Psoas muscle (tissue), 8 donors: ENCODE measurements around the gene SP4. TPM values are rescaled to one million over a fixed set of nuclear protein-coding genes. Genes with fewer than 3 reads are reported as not detected.

Source experiments
- ATAC-seq, 4 donors: fragments of 200-7000 bp; cut with Tn5 transposase; one replicate each; pipeline ENCODE4 v1.9.1; 2020; ENCODE audit warnings: moderate library complexity in 3 of 4, mild to moderate bottlenecking in 2 of 4
- DNase-seq, 2 donors: peaks; one replicate each; pipeline ENCODE4 v3.0.0-alpha.2; 2020
- H3K27ac ChIP-seq: fragments of 200-600 bp; one replicate; pipeline ENCODE4 v1.8.0; 2022
- H3K27me3 ChIP-seq, 3 donors: fragments of 200-600 bp in 1 of 3; one replicate each; pipeline versions ENCODE4 v1.6.1 to v1.8.0; 2013 to 2022; ENCODE audit warnings: low read length in 2 of 3, mild to moderate bottlenecking in 2 of 3, moderate library complexity in 1 of 3; ENCODE audit not compliant: insufficient read depth in 3 of 3
- H3K36me3 ChIP-seq, 2 donors: fragments of 200-600 bp in 1 of 2; one replicate each; pipeline versions ENCODE4 v1.6.1 to v1.8.0; 2013 to 2022; ENCODE audit warnings: low read depth in 1 of 2, mild to moderate bottlenecking in 1 of 2, moderate library complexity in 1 of 2; ENCODE audit not compliant: insufficient read depth in 1 of 2
- H3K4me1 ChIP-seq: fragments of 200-600 bp; one replicate; pipeline ENCODE4 v1.8.0; 2022
- H3K4me3 ChIP-seq: fragments of 200-600 bp; one replicate; pipeline ENCODE4 v1.8.0; 2022; ENCODE audit warnings: mild to moderate bottlenecking
- H3K9me3 ChIP-seq: fragments of 200-600 bp; one replicate; pipeline ENCODE4 v1.8.0; 2022
- CTCF ChIP-seq: fragments of 200-600 bp; IDR thresholded peaks from one replicate; pipeline ENCODE4 v1.8.0; 2022; ENCODE audit warnings: antibody characterized with exemption
- WGBS, 3 donors: extraction: QIAGEN DNeasy Blood & Tissue Kit; methylation state at CpG; one replicate each; pipeline versions ENCODE4 v1.1.6 to v1.1.7; 2013; 5-methylcytosine and 5-hydroxymethylcytosine counted together
- intact Hi-C, 2 donors: fragments of 100-400 bp; cut with DNase I; formaldehyde crosslinking; loops; one replicate each; pipeline versions ENCODE4 v1.11.0 to v1.14.2; 2022
- polyA plus RNA-seq, 3 donors: library from polyadenylated mRNA; stranded (reverse); fragments of 200-250 nt; gene quantifications; one replicate each; pipeline ENCODE4 v1.2.3, GENCODE V29; 2013
- total RNA-seq, 4 donors: library from RNA; stranded (reverse); fragmentation: NEBNext Ultra II Directional in 2 of 4; extraction: Animal tissue kit (Norgen Biotek cat#: 25700) in 2 of 4; gene quantifications; one replicate each; pipeline versions ENCODE4 v1.2.1 to v1.2.4, GENCODE V29; 2021 to 2023
- donor health status: healthy with polysubstance abuse.
- donor health status: DM: no; HTN: no; CAD: no; lungs with moderate emphysema.
- donor health status: Bipolar disorder and iron deficiency.
- donor health status: healthy.
- donor health status: DM: yes; HTN: yes; CAD: no.
- donor health status: DM: no; HTN: no; CAD: no.
- donor health status: DM: no; HTN: no; CAD: no.
- donor health status: DM: yes; HTN: yes; CAD: no.

Gene SP4
- total and polyA plus RNA-seq, 7 donors: 1.5 to 7.4 (median 5.7) TPM

GRCh38 chr7:21407796-21408480 lies 19.9 kb upstream of the SP4 start:
- intact Hi-C loops: no loop called here
- H3K4me1 ChIP-seq: no peaks in the 10 kb centered on the region
- no peak overlapping the region for H3K4me3 ChIP-seq
- TF ChIP-seq CTCF: no peak
- WGBS, 3 donors: 66 to 68% (median 68%) methylated on average over 4 of the region's 4 CpGs
- H3K36me3 ChIP-seq: no peaks in the 10 kb centered on the region
- DNase-seq: no peak
- peaks cover 0 to 2% (median 0%) of the 10 kb centered on the region in 3 donors for H3K27me3 ChIP-seq
- no peak for ATAC-seq
- H3K9me3 ChIP-seq: no peaks in the 10 kb centered on the region
- no peak overlapping the region for H3K27ac ChIP-seq

GRCh38 chr7:21408481-21408820 lies 19.4 kb upstream of the SP4 start:
- Histone ChIP-seq H3K4me1 (no peaks in the 10 kb centered on the region), H3K27ac (no peak overlapping the region), H3K36me3 (no peaks in the 10 kb centered on the region), H3K9me3 (no peaks in the 10 kb centered on the region), H3K27me3 (peaks cover 0 to 2% (median 0%) of the 10 kb centered on the region in 3 donors), H3K4me3 (no peak overlapping the region)
- intact Hi-C loops: no loop called here
- no peak for ATAC-seq
- 89 to 90% (median 90%) methylated on average over 3 of the region's 3 CpGs for WGBS, 3 donors
- DNase-seq: no peak
- no peak for TF ChIP-seq CTCF

GRCh38 chr7:21412410-21412851 lies 15.5 kb upstream of the SP4 start:
- no peaks in the 10 kb centered on the region for H3K36me3 ChIP-seq
- H3K4me3 ChIP-seq: no peak overlapping the region
- no peaks in the 10 kb centered on the region for H3K4me1 ChIP-seq
- 58 to 71% (median 64%) methylated on average over 1 of the region's 1 CpG for WGBS, 3 donors
- ATAC-seq: no peak
- H3K27me3 ChIP-seq: no peaks in the 10 kb centered on the region
- intact Hi-C loops: no loop called here
- no peak for TF ChIP-seq CTCF
- no peak for DNase-seq
- H3K27ac ChIP-seq: no peak overlapping the region
- no peaks in the 10 kb centered on the region for H3K9me3 ChIP-seq

- ATAC-seq (no peak), DNase-seq (no peak)
- no peaks in the 10 kb centered on the region for H3K4me1 ChIP-seq
- H3K9me3 ChIP-seq: no peaks in the 10 kb centered on the region
- no peak overlapping the region for H3K4me3 ChIP-seq
- no peaks in the 10 kb centered on the region for H3K27me3 ChIP-seq
- intact Hi-C loops: no loop called here
- no peak for TF ChIP-seq CTCF
- H3K36me3 ChIP-seq: no peaks in the 10 kb centered on the region
- no peak overlapping the region for H3K27ac ChIP-seq
- 38 to 53% (median 46%) methylated on average over 2 of the region's 2 CpGs for WGBS, 3 donors
These were observed 14.9 kb upstream of the SP4 start for GRCh38 chr7:21412957-21413356.

GRCh38 chr7:21413502-21413901 lies 14.4 kb upstream of the SP4 start:
- Histone ChIP-seq H3K4me1 (no peaks in the 10 kb centered on the region), H3K27me3 (no peaks in the 10 kb centered on the region), H3K36me3 (no peaks in the 10 kb centered on the region), H3K27ac (no peak overlapping the region), H3K4me3 (no peak overlapping the region), H3K9me3 (no peaks in the 10 kb centered on the region)
- intact Hi-C loops: no loop called here
- DNase-seq: no peak
- TF ChIP-seq CTCF: no peak
- no peak for ATAC-seq
